SU-DHL-6 (cell line): ENCODE data around the gene CHD2.
"Not testable (repeated sequence)": the region's sequence is repeated elsewhere in the genome, so short reads cannot be mapped to it uniquely, and the experiment has no call there.

Experiments
- CTCF ChIP-seq: fragments of 200-600 bp; sonication (generic); IDR thresholded peaks from one replicate; pipeline ENCODE4 v1.5.1; 2017; ENCODE audit warnings: antibody characterized with exemption, mild to moderate bottlenecking, low read length, moderate library complexity; ENCODE audit not compliant: insufficient read depth, poor library complexity, severe bottlenecking
- EZH2phosphoT487 ChIP-seq: fragments of 200-600 bp; sonication (generic), shearing (Covaris generic); conservative IDR thresholded peaks from 2 replicates; pipeline ENCODE4 v1.6.1; 2018; ENCODE audit warnings: mild to moderate bottlenecking, antibody characterized with exemption, low read length, moderate library complexity, mixed read lengths

DNA sequence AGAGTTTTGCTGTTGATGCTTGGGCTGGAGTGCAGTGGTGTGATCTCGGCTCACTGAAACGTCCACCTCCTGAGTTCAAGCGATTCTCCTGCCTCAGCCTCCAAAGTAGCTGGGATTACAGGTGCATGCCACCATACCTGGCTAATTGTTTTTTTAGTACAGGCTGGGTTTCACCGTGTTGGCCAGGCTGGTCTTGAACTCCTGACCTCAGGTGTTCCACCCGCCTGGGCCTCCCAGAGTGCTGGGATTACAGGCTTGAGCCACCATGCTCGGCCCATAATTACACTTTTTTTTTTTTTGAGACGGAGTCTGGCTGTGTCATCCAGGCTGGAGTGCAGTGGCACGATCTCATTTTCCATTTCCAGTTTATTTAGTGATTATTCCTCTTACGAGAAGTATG lies 18.8 kb downstream of the CHD2 start:
- TF ChIP-seq CTCF, EZH2phosphoT487: not testable (repeated sequence)
